BJ (cell line): Measurements from ENCODE around the gene PLXNB2. TPM values are rescaled to one million over a fixed set of nuclear protein-coding genes. Genes with fewer than 3 reads are reported as not detected.
A peak's percentile ranks its signal among the peaks of the same experiment; 100 is the strongest.
"Not testable (repeated sequence)": the region's sequence is repeated elsewhere in the genome, so short reads cannot be mapped to it uniquely, and the experiment has no call there.

Source experiments
- CTCF ChIA-PET: fragments of 350-600 bp; formaldehyde crosslinking; extraction: SDS; loops from one replicate; lab custom pipeline; 2021; ENCODE audit warnings: antibody characterized with exemption, inconsistent platforms; lab: Yijun Ruan, JAX
- POLR2A ChIA-PET: fragments of 300-600 bp; sonication (Branson Sonifier 250); formaldehyde crosslinking; extraction: SDS; loops from one replicate; lab custom pipeline; 2021; ENCODE audit warnings: antibody characterized with exemption; lab: Charles Lee
- DNase-seq: peaks from one replicate; pipeline ENCODE4 v3.0.0-alpha.2; 2011; ENCODE audit warnings: low read depth
- H3K27me3 ChIP-seq: 2 replicates; pipeline ENCODE4 v1.6.0; 2011; ENCODE audit warnings: low read length; ENCODE audit not compliant: control insufficient read depth, insufficient read depth
- H3K36me3 ChIP-seq: 2 replicates; pipeline ENCODE4 v1.5.1; 2011; ENCODE audit warnings: low read length; ENCODE audit not compliant: control insufficient read depth, insufficient read depth
- H3K4me3 ChIP-seq: 2 replicates; pipeline ENCODE4 v1.5.1; 2011; ENCODE audit warnings: low read depth, mild to moderate bottlenecking, control low read depth, low read length
- CTCF ChIP-seq: IDR thresholded peaks from 2 replicates; pipeline ENCODE4 v1.5.1; 2011; ENCODE audit warnings: low read depth, mild to moderate bottlenecking, control low read depth, inconsistent platforms, low read length, moderate library complexity; ENCODE audit not compliant: insufficient read depth
- polyA plus RNA-seq: library from polyadenylated mRNA; depleted of rRNA; stranded (reverse); fragments of >200 nt; gene quantifications from 2 replicates; pipeline ENCODE4 v1.2.3, GENCODE V29; 2011

PLXNB2 gene
- polyA plus RNA-seq, 1 experiment: 143 TPM

GRCh38 chr22:50337262-50338041 lies 30.0 kb upstream of the PLXNB2 start:
- TF ChIP-seq CTCF: no peak
- Histone ChIP-seq H3K4me3 (no peak overlapping the region), H3K36me3 (no peaks in the 10 kb centered on the region), H3K27me3 (no peaks in the 10 kb centered on the region)
- POLR2A ChIA-PET: no interaction called here
- DNase-seq: no peak
- CTCF ChIA-PET: no interaction called here

- H3K36me3 ChIP-seq, H3K4me3 ChIP-seq, DNase-seq, H3K27me3 ChIP-seq, POLR2A ChIA-PET: not testable (repeated sequence)
- CTCF ChIA-PET: interaction anchor here (0.6 to 1.0 kb wide), 2 partner anchors 59 to 417 kb away, joined by 3 read pairs; no protein-coding TSS in a partner anchor
Measured at GRCh38 chr22:50334433-50334832, 27.0 kb upstream of the PLXNB2 start.

- ChIA-PET POLR2A (no interaction called here), CTCF (interaction anchor here (1.6 to 8.9 kb wide), 6 partner anchors 12 to 92 kb away, joined by 3 to 78 read pairs (median 19); partner anchors contain the start of genes HDAC10 and PLXNB2)
- H3K36me3 ChIP-seq: no peaks in the 10 kb centered on the region
- no peak for TF ChIP-seq CTCF
- no peaks in the 10 kb centered on the region for H3K27me3 ChIP-seq
- no peak for DNase-seq
- H3K4me3 ChIP-seq: no peak overlapping the region
Measured at GRCh38 chr22:50329236-50329635, 21.8 kb upstream of the PLXNB2 start.

- ChIA-PET POLR2A (no interaction called here), CTCF (interaction anchor here (0.7 to 8.9 kb wide), 11 partner anchors 12 to 90 kb away, joined by 3 to 78 read pairs (median 15); partner anchors contain the start of genes HDAC10 and PLXNB2)
- DNase-seq: no peak
- Histone ChIP-seq H3K27me3 (no peaks in the 10 kb centered on the region), H3K4me3 (peak overlapping the region; percentile 65), H3K36me3 (no peaks in the 10 kb centered on the region)
- no peak for TF ChIP-seq CTCF
Measured at GRCh38 chr22:50327711-50328019, 20.2 kb upstream of the PLXNB2 start.

- no peak for DNase-seq
- ChIA-PET CTCF (interaction anchor here (0.7 to 8.9 kb wide), 21 partner anchors 11 to 85 kb away, joined by 3 to 78 read pairs (median 5); partner anchors contain the start of genes HDAC10, MAPK12, PLXNB2 and TUBGCP6), POLR2A (no interaction called here)
Measured at GRCh38 chr22:50326956-50327710, 19.7 kb upstream of the PLXNB2 start, which contains the start of gene DENND6B. DENND6B (minus strand) TSS chr22:50327012; CDS start chr22:50326988, 24 bp downstream.

More at GRCh38 chr22:50326956-50327710, 19.7 kb upstream of the PLXNB2 start, which contains the start of gene DENND6B:
- no peak for TF ChIP-seq CTCF
- peak within 1 kb of the TSS; percentile 65 for H3K4me3 ChIP-seq
- no peaks in the 10 kb centered on the region for H3K27me3 ChIP-seq
- H3K36me3 ChIP-seq: no peaks in the 10 kb centered on the region
